Measurements from ENCODE around the gene MICB.

DNA sequence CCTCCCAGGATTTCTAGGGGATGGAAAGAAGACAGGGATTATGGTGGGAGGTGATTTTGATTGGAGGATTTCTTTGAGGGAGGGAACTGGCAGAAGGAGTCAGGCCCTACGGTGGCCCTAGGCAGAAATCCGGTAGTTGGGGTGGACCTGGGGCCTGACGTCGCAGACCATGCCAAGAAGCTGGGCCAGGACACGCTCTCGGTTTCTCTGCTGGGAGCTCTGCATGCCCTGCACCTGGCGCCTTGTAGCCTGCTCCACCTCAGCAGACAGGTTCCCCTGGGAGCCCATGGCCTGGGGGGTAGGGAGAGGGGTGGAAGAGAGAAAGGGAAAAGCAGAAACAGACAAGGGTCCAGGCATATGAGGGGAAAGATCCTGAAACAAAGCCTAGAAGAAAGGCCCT is 47.3 kb downstream of the MICB start:
- TF ChIP-seq YY1 (IDR thresholded peaks at IDR 0.05; ENCODE audit: low read depth) (no peak), TCF12 (IDR thresholded peaks at IDR 0.05; ENCODE audit: low read depth) (no peak), MAX (IDR thresholded peaks at IDR 0.05) (no peak), FOXM1 (IDR thresholded peaks at IDR 0.05; ENCODE audit: borderline replicate concordance, low read depth) (no peak), EP300 (IDR thresholded peaks at IDR 0.05; ENCODE audit: borderline replicate concordance) (no peak), CEBPB (IDR thresholded peaks at IDR 0.05) (no peak)

All from Ishikawa (cell line).